GM12875 (cell line): ENCODE measurements around the gene SLC38A3.

Source experiments
- H3K4me3 ChIP-seq: one replicate; pipeline ENCODE4 v1.5.1; 2011; ENCODE audit warnings: low read depth, low read length, control low read depth
- TF ChIP-seq, protein P1 (sequence below): IDR thresholded peaks from 2 replicates; pipeline ENCODE4 v1.5.1; 2011; ENCODE audit warnings: low read depth, mild to moderate bottlenecking, control low read depth, inconsistent platforms, low read length, moderate library complexity, borderline replicate concordance; ENCODE audit not compliant: insufficient read depth

The SLC38A3 gene

DNA sequence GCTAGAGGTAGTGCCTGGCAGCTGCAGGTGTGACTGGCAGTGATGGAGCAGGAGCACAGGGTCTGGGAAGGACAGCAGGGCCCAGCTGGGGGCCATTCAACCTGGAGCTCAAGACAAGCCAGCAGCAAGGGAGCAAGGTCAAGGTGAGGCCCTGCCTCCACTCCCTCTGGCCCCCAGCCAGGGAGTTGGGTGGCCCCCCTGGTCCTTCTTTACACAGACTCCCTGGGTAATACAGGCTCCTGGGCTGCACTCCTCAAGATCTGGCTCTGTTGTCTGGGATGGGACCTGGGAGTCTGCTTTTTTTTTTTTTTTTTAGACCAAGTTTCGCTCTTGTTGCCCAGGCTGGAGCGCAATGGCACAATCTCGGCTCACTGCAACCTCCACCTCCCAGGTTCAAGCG is 45.4 kb downstream of the SLC38A3 start:
- TF ChIP-seq, protein P1, sequence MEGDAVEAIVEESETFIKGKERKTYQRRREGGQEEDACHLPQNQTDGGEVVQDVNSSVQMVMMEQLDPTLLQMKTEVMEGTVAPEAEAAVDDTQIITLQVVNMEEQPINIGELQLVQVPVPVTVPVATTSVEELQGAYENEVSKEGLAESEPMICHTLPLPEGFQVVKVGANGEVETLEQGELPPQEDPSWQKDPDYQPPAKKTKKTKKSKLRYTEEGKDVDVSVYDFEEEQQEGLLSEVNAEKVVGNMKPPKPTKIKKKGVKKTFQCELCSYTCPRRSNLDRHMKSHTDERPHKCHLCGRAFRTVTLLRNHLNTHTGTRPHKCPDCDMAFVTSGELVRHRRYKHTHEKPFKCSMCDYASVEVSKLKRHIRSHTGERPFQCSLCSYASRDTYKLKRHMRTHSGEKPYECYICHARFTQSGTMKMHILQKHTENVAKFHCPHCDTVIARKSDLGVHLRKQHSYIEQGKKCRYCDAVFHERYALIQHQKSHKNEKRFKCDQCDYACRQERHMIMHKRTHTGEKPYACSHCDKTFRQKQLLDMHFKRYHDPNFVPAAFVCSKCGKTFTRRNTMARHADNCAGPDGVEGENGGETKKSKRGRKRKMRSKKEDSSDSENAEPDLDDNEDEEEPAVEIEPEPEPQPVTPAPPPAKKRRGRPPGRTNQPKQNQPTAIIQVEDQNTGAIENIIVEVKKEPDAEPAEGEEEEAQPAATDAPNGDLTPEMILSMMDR: no peak
- H3K4me3 ChIP-seq: no peak overlapping the region

DNA sequence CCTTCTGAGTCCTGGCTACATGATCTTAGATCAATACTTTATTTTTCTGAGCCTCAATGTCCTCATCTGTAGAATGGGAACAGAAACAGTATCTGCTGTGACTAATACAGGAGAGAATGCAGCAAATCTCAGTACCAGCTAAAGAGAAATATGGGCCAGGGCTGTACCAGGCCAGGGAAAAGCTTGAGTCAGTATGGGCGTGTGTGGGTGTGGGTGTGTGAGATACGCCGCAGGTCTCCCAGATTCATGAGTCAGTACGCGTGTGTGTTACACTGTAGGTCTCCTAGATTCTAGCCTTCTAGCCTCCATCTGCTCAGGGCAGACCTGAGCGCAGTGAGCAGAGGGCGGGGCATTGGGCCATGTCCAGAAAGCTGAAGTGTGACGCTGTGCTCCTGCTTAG is 46.1 kb downstream of the SLC38A3 start:
- TF ChIP-seq, protein P1: no peak
- H3K4me3 ChIP-seq: no peak overlapping the region

DNA sequence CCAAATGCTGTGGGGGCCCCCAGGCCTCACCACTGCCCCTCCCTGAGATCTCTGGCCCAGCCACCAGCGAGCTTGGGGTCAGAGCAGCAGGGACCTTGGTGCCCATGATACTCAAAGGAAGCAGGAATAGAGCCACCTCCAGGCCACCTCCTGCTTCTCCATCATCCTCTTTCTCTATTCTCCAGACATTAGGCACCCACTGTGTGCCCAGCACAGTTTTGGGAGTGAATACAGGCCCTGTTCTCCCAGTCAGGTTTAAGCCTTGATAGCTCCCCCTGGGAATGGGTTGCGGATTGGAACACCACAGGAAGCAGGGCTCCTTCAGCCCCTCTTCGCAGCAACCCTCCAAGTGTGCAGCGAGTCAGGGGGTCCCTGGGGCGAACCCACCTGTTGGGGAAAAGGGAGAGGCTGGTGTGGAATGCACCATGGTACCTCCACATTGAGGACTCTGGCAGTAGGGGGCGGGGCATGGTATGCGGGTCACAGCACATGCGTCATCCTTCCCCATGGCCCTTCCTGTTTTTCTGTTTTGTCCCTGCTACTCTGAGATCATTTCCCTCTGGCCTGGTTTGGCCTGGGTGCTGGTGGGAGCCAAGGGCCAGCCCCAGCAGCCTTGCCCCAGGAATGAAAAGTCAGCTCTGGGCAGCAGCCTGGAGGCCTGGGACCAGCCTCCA is 49.6 kb downstream of the SLC38A3 start:
- TF ChIP-seq, protein P1: no peak
- no peak overlapping the region for H3K4me3 ChIP-seq

DNA sequence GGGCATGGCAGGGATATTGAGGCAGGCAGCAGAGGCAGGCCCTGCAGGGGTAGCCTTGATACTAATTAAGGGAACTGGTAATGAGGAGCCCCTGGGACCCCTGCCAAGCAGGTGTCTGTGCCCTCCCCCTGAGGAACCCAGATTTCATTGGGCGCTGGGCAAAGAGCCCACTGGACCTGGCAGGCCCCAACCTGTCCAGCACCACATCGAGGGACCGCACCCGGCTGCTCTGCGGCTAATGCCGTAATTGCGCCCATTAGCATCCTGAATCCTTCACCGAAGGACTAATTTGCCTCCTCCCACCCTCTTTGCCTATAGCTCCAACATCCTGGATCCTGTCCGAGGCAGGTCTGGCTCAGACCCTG is 50.2 kb downstream of the SLC38A3 start:
- TF ChIP-seq, protein P1: no peak

DNA sequence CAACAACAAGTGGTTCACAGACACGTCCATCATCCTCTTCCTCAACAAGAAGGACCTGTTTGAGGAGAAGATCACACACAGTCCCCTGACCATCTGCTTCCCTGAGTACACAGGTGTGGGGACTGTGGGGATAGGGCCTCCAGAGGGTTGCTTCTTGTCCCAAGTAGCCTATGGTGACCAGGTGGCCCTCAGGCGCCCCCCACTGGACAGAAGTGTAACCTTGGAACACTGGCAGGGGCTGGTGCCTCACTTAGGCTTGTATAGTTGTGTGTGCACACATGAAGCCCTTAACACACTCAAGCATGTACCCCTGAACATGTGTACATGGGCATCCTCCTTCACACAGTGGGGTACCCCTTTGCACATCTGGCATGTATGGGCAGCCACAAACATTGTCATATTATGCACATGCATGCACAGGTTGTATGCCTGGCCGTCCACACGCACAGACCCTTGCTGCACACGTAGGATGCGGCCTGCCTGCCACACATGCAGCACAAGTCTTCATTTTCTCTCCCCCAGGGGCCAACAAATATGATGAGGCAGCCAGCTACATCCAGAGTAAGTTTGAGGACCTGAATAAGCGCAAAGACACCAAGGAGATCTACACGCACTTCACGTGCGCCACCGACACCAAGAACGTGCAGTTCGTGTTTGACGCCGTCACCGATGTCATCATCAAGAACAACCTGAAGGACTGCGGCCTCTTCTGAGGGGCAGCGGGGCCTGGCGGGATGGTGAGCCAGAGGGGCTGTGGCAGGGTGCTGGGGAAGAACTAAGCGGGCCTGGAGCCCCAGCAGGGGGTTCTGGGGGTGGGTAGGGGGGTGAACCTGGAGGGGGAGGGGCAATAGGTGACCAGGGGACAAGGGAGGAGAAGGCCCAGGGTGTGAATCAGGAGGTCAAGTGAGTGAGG is 52.2 kb downstream of the SLC38A3 start:
- TF ChIP-seq, protein P1: peak; percentile 36; the same call in 1 of the 2 replicates
- no peak overlapping the region for H3K4me3 ChIP-seq

More for the DNA sequence above, 50.2 kb downstream of the SLC38A3 start:
- no peak overlapping the region for H3K4me3 ChIP-seq

DNA sequence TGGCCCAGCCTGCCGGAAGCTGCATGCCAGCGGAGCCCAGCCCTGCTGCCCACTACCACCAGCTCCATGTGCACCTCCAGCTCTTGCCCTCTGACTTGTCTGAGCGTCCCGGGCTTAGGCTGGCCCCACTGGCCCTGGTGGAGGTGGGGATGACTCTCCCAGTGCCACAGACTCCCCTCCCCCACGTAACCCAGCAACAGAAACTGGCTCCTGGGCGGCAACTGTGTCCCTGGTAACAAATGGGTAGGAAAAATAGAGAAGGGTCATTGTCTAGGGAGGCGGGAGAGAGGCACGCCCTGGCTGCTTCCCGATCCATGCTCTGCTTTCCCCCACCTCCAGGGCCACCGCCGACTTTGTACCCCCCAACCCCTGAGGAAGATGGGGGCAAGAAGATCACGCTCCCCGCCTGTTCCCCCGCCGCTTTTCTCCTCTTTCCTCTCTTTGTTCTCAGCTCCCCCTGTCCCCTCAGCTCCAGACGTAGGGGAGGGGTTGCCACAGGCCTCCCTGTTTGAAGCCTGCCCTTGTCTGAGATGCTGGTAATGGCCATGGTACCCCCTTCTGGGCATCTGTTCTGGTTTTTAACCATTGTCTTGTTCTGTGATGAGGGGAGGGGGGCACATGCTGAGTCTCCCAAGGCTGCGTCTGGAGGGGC is 53.1 kb downstream of the SLC38A3 start:
- TF ChIP-seq, protein P1: no peak
- H3K4me3 ChIP-seq: no peak overlapping the region
